HG03521 (cell line): ENCODE measurements around the gene UBR1.
"Not testable (repeated sequence)": the region's sequence is repeated elsewhere in the genome, so short reads cannot be mapped to it uniquely, and the experiment has no call there.

Experiments
- ATAC-seq: cut with Tn5 transposase; IDR thresholded peaks from one replicate; pipeline ENCODE4 v1.9.1; 2021; ENCODE audit warnings: mild to moderate bottlenecking, moderate library complexity; ENCODE audit not compliant: unreplicated experiment

The UBR1 gene

DNA sequence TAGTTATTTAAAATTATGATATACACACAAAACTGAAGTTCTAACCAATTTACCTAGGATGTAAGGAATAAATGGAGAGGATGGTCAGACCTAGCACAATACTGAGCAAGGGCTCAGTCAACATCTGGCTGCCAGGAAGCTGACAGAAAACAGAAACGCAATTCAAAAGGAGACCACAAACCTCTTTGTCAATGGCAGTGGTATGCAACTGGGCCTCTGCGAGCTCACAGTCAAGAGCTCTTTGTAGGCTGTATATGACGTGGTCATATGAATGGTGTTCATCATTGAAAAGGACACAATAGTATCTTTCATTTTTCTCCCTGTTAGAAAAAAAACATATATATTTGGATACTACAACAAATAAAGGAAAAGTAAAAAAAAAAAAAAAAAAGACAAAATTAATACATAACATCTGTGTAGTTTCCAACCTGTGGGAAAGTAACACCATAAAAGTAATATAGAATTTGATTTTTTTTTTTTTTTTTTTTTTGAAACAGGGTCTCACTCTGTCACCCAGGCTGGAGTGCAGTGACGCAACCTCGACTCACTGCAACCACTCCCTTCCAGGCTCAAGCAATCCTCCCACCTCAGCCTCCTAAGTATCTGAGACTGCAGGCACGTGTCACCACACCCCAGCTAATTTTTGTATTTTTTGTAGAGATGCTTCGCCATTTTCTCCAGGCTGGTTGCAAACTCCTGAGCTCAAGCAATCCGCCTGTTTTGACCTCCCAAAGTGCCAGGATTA is 37.9 kb downstream of the UBR1 start:
- no peak for ATAC-seq

- ATAC-seq: no peak
These were observed 49.1 kb downstream of the UBR1 start for GRCh38 chr15:43056696-43057095.

GRCh38 chr15:43052860-43053259 is 53.0 kb downstream of the UBR1 start:
- ATAC-seq: no peak

DNA sequence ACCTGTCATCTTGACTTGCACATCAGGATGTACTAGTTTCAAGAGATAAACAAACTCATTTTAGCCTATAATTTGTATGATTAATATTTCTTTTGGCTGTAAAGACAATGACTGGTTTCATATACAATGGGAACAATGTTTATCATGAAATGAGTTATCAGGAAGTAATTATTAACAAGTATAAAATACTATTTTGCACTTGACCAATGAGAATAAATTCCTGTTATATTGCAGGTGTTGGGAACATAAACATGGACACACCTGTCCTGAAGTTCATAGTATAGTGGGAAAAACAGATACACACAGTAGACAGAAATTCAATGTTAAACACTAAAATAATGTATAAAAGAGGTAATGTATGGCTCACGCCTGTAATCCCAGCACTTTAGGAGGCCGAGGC is 56.9 kb downstream of the UBR1 start:
- ATAC-seq: no peak

DNA sequence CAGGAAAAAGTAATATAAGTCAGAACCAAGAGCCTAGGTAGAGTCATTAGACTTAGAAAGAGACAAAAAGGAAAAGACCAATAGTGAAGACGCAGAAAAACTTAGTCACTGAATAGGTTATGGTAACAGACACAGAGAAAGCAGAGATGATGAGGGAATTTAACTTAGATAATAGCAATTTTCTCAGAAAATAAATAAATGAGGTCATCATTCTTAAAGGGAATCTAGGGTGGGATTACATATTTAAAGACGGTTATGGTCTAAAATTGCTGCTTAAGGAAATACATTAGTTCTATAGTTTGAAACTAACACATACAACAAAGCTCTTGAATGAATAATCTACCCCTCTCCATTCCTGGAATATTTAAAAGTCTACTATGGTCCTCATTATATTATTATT is 59.4 kb downstream of the UBR1 start:
- ATAC-seq: no peak

DNA sequence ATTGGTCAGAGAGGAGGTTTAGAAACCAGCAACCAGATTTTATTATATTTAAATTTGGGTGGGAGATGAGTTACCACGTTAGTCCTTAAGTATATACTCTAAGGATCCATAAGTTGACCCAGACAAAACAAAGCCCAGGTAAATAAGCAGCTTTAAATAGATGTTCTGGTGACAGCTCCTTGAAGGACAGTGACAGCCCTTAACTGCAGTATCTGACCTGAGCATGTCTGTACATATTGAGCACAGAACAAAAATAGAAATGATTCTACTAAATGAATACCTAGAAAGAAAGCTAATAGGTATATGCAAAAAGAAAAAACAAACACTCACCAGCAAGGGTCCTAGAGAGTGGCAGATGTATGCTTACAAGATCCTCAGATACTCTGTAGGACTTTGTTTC is 63.0 kb downstream of the UBR1 start:
- ATAC-seq: no peak

DNA sequence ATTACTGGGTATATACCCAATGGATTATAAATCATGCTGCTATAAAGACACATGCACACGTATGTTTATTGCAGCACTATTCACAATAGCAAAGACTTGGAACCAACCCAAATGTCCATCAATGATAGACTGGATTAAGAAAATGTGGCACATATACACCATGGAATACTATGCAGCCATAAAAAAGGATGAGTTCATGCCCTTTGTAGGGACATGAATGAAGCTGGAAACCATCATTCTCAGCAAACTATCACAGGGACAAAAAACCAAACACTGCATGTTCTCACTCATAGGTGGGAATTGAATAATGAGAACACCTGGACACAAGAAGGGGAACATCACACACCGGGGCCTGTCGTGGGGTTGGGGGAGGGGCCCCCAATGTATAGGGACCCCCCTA is 64.8 kb downstream of the UBR1 start:
- not testable (repeated sequence) for ATAC-seq

- ATAC-seq: not testable (repeated sequence)
These were observed 70.6 kb downstream of the UBR1 start for GRCh38 chr15:43035240-43035639.

DNA sequence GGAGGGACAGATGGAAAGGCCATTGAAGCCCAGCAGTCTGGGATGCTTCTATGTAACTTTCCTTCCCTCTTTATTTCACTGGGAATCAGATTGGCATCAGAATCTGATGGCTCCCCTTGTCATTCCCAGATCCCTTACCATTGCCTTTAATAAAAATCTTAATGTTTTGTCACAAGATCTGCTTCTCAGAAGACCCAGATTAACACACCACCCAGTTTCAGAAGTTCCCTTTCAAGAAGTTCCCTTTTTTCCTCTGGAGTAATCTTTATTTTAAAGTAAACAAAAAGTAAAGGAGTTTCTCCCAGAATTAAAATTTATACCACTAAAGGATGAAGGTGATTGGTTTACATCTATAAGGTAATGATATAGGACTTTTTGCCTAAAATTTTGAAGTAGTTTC is 76.4 kb downstream of the UBR1 start:
- no peak for ATAC-seq

- no peak for ATAC-seq
These were observed 80.7 kb downstream of the UBR1 start for GRCh38 chr15:43025150-43025549.

GRCh38 chr15:43014671-43015070 is 91.2 kb downstream of the UBR1 start:
- not testable (repeated sequence) for ATAC-seq

DNA sequence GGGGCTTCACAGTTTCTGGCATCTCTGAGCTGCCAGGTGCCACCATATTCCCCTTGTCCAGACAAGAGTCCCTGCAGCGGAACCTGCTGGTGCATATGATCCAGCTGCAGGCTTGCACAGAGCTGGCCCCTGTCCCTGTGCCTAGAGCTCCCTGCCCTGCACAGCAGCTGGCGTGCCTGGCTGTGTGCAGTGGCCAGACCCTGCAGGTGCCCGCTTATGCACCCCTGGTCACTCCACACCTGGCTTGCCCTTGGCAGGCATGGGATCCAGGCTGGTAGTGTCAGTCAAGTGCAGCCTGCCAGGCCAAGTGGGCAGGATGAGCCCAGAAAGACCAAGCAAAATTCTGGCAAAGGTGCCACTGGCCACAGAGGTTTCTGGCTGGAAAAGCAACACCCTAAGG is 96.6 kb downstream of the UBR1 start:
- no peak for ATAC-seq

GRCh38 chr15:43008150-43008549 is 97.7 kb downstream of the UBR1 start:
- ATAC-seq: no peak

- no peak for ATAC-seq
These were observed 98.3 kb downstream of the UBR1 start for GRCh38 chr15:43007551-43007950.

GRCh38 chr15:43006991-43007390 is 98.8 kb downstream of the UBR1 start:
- no peak for ATAC-seq

DNA sequence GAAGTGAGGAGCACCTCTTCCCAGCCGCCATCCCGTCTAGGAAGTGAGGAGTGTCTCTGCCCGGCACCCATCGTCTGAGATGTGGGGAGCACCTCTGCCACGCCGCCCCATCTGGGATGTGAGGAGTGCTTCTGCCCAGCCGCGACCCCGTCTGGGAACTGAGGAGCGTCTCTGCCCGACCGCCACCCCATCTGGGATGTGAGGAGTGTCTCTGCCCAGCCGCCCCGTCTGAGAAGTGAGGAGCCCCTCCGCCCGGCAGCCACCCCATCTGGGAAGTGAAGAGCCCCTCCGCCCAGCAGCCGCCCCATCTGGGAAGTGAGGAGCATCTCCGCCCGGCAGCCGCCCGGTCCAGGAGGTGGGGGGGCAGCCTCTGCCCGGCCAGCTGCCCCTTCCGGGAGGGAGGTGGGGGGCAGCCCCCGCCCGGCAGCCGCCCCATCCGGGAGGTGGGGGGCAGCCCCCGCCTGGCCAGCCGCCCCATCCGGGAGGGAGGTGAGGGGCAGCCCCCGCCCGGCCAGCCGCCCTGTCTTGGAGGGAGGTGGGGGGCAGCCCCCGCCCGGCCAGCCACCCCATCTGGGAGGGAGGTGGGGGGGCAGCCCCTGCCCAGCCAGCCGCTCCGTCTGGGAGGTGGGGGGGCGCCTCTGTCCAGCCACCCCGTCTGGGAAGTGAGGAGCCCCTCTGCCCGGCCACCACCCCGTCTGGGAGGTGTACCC is 100.8 kb downstream of the UBR1 start:
- ATAC-seq: not testable (repeated sequence)

GRCh38 chr15:42999201-42999779 is 106.5 kb downstream of the UBR1 start:
- no peak for ATAC-seq

DNA sequence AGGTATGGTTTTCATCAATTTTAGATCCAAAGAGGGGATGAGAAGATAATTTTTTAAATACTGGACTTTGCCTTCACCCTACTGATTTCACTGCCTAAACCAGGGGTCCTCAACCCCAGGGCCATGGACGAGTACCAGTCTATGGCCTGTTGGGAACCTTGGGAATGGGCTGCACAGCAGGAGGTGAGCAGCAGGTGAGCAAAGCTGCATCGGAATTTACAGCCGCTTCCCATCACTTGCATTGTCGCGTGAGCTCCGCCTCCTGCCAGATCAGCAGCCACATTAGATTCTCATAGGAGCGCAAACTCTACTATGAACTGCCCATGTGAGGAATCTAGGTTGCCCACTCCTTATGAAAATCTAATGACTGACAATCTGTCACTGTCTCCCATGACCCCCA is 109.0 kb downstream of the UBR1 start:
- ATAC-seq: no peak

DNA sequence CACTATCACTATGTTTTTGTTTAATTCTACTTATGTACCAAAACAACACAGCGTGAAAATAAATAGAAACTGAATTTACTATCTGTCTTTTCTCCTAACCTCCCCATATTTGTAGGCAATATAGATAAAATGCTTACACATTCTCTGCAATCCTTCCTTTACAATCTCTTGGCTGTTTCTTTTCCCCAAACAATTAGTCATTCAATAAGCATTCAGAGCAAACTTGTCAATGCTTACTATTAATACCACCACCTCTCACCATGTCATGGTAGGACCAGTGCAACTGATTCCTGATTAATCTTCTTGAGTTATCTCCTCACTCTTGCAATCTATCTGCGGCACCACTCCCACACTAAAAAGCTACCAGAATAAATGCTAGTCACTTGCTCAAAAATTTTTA is 111.3 kb downstream of the UBR1 start:
- no peak for ATAC-seq

- ATAC-seq: no peak
These were observed 113.2 kb downstream of the UBR1 start for GRCh38 chr15:42992626-42993025.

DNA sequence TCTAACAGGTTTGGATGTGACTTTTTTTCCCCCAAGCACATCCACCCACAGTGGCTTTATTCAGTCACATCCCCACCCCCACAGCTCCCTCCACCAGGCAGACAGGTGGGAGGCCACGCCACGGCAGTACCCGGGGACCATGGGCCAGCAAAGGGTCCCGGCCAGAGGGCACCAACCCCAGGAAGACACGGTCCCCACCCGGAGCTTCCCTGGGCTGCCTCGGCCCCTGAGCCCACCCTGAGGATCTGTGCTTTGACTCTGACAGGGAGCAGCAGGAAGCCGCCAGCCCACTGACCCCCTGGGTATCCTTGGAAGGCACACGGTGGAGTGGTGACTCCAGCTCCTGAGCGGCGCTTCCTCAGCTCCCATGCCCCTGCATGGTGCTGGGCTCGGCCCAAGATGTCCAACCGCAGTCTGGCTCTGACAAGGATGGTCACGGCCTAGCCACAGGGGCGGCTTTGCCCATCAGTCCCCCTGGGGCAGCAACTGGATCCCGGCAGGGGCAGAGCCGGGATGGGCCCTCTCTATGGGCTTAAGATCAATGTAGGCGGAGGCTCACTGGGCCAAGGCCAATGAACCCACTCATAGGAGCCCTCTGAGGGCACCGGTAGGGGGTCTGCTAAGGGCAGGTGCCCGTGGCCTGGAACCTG is 119.0 kb downstream of the UBR1 start:
- ATAC-seq: no peak
